NCI-H187 (cell line): Measurements from ENCODE around the gene LRRC8D.

Experiments used
- DNase-seq, 2 experiments: peaks; one replicate each; lab custom pipeline; 2025; lab: John Stamatoyannopoulos, UW

The LRRC8D gene

GRCh38 chr1:89896105-89896942, 75.5 kb downstream of the LRRC8D start:
- no peak for DNase-seq

- no peak for DNase-seq
These were observed 76.7 kb downstream of the LRRC8D start for GRCh38 chr1:89897347-89898133.

DNA sequence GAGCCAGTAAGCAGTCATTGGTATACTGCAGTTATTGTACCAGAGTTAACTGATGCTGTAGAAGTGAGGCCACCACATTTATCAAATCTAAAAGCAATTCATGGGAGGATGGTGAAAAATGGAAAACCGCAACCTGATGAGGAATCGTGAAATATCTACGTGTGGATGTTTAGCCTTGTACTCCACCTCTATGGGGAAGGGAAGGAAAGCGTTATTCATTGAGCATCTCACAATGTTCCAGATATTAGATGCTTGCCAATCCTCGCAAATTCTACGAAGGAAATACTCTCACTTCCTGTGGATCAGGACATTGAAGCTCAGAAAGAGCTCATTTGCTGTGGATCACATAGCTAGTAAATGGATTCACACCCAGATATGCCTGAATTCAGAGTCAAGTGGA, 77.3 kb downstream of the LRRC8D start:
- no peak for DNase-seq

DNA sequence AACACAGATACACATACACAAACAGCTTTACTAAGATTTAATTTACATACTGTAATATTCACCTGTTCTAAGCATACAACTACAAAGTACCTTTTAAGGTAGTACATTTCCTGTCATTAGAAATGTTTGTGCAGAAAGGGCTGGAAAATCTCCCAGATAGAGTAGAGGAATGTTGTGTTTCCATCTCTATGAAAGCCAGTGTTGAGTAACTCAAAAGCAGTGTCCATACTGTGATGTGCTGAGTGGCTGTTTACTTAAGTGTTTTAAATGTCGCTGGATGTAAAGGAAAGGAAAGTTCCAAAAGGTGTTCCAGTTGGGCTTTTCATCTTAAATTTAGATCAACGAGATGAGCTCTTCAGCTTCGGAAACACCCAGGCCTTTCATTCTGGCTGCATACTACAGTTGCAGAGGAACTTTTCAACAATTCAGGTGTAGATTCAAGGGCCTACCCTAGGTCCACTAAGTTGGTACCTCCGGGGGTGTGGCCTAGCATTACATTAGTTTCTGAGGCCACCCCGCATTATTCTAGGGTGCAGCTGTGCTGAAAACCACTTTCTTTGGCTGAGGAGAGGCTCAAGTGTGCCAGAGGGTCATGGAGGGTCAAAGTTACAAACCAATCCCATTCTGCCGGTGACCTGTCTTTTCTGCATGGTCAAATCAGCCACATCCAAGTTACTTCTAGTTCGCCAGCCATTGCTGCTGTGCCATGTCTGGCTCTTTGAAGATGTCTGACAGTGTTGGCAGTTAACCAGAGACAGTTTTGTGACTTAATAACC, 78.1 kb downstream of the LRRC8D start:
- no peak for DNase-seq

DNA sequence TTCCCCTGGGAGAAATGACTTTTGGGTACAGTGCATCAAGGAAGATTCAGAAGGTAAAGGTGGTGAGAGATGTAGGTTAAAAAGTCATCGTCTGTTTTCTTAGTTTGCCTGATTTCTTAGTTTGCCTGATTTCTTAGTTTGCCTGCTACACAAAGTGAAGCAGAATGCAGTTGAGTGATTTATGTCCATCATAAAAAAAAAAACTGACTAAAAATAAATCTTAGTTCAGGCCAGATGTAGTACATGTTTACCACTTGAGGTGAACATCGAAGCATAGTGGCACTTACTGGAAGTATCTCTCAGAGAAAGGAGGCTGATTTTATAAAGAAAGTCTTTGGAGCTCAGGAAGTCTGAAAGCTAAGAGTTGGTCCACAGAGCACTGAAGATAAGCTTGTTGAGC, 79.5 kb downstream of the LRRC8D start:
- no peak for DNase-seq

GRCh38 chr1:89900791-89901708, 80.2 kb downstream of the LRRC8D start:
- DNase-seq: peak in 1 of 2 experiments; percentile 61

- DNase-seq: no peak
These were observed 81.3 kb downstream of the LRRC8D start for GRCh38 chr1:89901957-89902669.

GRCh38 chr1:89903550-89903949, 82.7 kb downstream of the LRRC8D start:
- DNase-seq: no peak

DNA sequence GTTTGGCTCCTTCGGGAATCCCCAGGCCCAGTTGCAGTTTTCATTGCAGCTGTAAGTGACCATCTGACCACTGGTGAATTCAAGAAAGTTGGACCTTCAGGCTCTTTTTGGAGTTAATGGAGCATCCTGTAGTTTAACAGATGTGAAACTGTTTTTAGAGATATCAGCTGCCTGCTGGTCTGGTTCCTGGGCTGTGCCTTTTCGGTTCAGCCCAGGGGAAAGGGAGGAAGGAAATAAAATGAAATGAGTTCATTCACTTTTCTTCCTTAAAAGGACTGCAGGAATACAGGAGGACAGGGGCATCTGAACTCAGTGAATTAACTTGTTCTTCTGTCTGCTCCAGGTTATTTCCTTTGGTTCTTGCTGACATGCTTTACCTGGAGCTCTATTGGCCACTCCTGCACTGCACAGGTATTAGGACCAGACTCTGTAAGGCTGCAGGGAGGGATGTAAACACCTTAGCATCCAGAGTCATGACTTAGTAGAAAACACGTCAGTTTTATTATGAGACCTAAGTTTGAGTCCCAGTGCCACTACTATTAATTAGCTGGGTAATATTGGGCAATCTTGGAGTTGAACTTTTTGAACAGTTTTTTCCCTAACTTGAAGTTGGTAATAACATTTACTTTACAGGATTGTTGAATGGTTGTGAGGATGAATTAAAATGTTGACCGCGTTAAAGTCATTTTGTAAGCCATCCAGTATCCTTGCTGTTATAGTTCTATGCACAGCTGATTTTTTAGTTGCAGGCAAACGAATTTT, 83.6 kb downstream of the LRRC8D start:
- DNase-seq: no peak

DNA sequence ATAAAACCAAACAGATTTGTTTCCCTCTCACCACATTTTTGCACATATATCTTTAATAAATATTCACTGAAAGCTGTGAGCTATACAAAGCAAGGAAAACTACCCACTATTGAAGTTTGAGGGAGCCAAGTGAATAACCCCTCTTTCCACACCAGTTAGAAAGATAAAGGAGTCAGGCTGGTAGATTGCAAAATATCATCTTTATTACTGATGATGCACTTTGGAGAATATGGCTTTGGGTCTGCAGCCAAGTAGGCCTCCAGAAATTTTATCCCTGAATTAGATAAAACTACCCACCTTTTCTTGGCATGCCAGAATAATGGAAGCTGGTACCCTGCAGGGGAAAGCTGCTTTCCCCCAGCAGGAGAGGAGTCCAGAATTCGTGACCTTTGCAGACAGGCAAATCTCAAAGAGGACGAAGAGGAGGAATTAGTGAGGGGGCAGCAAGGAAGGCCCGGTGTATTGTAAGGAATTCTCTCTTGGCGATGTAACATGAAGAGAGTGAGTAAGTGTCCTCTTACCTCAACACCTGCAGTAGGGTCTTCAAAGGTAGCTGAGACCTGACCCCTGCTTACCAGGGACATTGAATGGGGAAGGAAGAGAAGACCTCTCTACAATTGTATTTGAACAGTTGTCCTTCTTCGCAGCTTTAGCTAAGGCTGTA, 84.7 kb downstream of the LRRC8D start:
- DNase-seq: no peak

DNA sequence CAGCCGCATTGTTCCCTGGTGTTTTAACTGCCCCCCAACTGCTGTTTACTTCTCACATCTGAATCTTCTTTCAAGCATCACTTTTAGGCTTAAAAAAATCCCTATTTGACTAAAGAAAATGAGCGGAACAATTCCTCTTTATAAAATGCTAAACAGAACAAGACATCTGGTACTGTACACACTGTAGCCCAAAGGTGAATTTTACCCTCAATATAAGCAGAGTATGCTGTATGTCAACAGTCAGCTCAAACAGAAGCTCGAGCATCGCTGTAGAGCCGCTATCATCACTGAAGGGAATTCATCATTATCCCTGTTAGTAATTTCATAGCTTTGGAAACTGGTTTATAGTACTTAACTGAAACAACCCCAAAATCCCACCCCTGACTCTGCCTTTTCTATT, 85.3 kb downstream of the LRRC8D start:
- no peak for DNase-seq

DNA sequence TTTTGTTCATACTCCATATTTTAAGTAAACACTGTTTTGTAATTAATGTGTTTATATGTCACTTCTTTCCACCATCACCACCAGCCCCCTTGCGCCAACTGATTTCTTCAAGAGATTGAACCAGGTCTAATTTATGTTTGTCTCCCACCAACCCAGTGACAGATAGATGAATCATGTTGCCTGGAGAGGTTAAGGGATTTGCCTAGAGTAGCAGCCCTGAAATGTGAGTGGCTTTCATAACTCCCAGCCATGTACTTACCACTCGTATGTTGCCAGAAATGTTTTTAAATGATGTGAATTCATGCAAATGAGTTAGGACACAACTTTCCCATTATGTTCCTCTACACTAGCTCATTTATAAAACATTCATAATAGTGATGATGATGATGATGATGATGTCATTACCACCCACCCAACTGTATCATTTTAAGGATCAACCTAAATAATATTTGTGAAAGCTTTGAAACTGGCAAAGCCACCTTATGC, 86.9 kb downstream of the LRRC8D start:
- DNase-seq: no peak

GRCh38 chr1:89908273-89908671, 87.4 kb downstream of the LRRC8D start:
- no peak for DNase-seq

GRCh38 chr1:89908672-89909436, 88.0 kb downstream of the LRRC8D start:
- no peak for DNase-seq

- no peak for DNase-seq
These were observed 89.4 kb downstream of the LRRC8D start for GRCh38 chr1:89910268-89910667.

- DNase-seq: no peak
These were observed 89.9 kb downstream of the LRRC8D start for GRCh38 chr1:89910780-89911179.

- no peak for DNase-seq
These were observed 90.6 kb downstream of the LRRC8D start for GRCh38 chr1:89911191-89911991.

DNA sequence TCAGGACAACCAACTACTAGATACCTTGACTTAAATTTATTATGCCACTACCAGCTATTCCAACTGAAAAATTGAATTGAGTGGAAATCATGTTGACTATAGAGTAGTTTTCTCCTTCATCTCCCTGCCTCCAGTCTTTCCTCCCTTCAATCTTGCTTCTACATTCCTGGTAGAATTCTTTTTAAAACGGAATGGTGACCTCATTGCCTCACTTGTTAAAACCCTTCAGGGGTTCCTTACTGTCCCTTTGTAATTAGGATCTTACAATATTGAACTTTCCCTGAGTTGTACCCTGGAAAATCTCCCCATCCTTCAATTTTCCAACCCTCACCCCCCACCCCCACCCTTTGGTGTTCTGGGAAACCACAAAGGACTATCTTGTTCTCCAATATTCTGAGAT, 91.2 kb downstream of the LRRC8D start:
- DNase-seq: no peak
